Epidermal melanocyte (primary cell): Measurements from ENCODE around the gene CLCN6.
A peak's percentile ranks its signal among the peaks of the same experiment; 100 is the strongest.

Experiments
- DNase-seq: peaks from one replicate; pipeline ENCODE4 v3.0.0; 2011; ENCODE audit warnings: low spot score; ENCODE audit not compliant: insufficient read length

Gene CLCN6

GRCh38 chr1:11823366-11824137 lies 17.6 kb downstream of the CLCN6 start:
- no peak for DNase-seq

- DNase-seq, result no peak
These were observed 19.1 kb downstream of the CLCN6 start for GRCh38 chr1:11825131-11825530.

- no peak for DNase-seq
These were observed 21.0 kb downstream of the CLCN6 start for GRCh38 chr1:11826946-11827345.

- no peak for DNase-seq
These were observed 22.5 kb downstream of the CLCN6 start for GRCh38 chr1:11828511-11828910.

- DNase-seq, result no peak
These were observed 26.1 kb downstream of the CLCN6 start for GRCh38 chr1:11831945-11832725.

GRCh38 chr1:11833497-11833896 lies 27.5 kb downstream of the CLCN6 start:
- DNase-seq, result no peak

- DNase-seq, result no peak
These were observed 27.9 kb downstream of the CLCN6 start for GRCh38 chr1:11833900-11834299.

- DNase-seq, result no peak
These were observed 29.6 kb downstream of the CLCN6 start for GRCh38 chr1:11835441-11836225.

- no peak for DNase-seq
These were observed 31.2 kb downstream of the CLCN6 start for GRCh38 chr1:11836955-11837766.

- no peak for DNase-seq
These were observed 31.9 kb downstream of the CLCN6 start for GRCh38 chr1:11837767-11838348.

- DNase-seq, result peak; percentile 86
These were observed 32.6 kb downstream of the CLCN6 start for GRCh38 chr1:11838349-11839272.

- no peak for DNase-seq
These were observed 34.0 kb downstream of the CLCN6 start for GRCh38 chr1:11839727-11840705.

GRCh38 chr1:11841245-11842153 lies 35.5 kb downstream of the CLCN6 start:
- DNase-seq, result no peak

- DNase-seq, result peak; percentile 46
These were observed 36.4 kb downstream of the CLCN6 start for GRCh38 chr1:11842154-11843041.

- no peak for DNase-seq
These were observed 39.8 kb downstream of the CLCN6 start for GRCh38 chr1:11845641-11846335.
